Uterus (tissue), 4 donors: ENCODE data around the gene TAF15. TPM values are rescaled to one million over a fixed set of nuclear protein-coding genes. Genes with fewer than 3 reads are reported as not detected.

Experiments used
- DNase-seq, 2 donors: peaks; one replicate each; pipeline ENCODE4 v3.0.0-alpha.2; 2019 to 2020
- H3K27ac ChIP-seq, 2 donors: fragments of 200-600 bp; sonication (generic); 1 replicate in 1 of 2; 2 replicates in 1 of 2; pipeline ENCODE4 v1.5.1; 2016 to 2018
- H3K27me3 ChIP-seq, 2 donors: fragments of 200-600 bp; sonication (generic); one replicate each; pipeline ENCODE4 v1.5.1; 2018 to 2019; ENCODE audit warnings: control low read depth in 1 of 2
- H3K36me3 ChIP-seq, 2 donors: fragments of 200-600 bp; sonication (generic); one replicate each; pipeline ENCODE4 v1.5.1; 2019; ENCODE audit warnings: control low read depth in 1 of 2
- H3K4me1 ChIP-seq, 2 donors: fragments of 200-600 bp; sonication (generic); one replicate each; pipeline ENCODE4 v1.5.1; 2018 to 2019; ENCODE audit warnings: control low read depth in 1 of 2
- H3K4me3 ChIP-seq, 2 donors: fragments of 200-600 bp; sonication (generic); 1 replicate in 1 of 2; 2 replicates in 1 of 2; pipeline ENCODE4 v1.5.1; 2018 to 2019; ENCODE audit warnings: mild to moderate bottlenecking in 1 of 2
- H3K9me3 ChIP-seq, 2 donors: fragments of 200-600 bp; sonication (generic); one replicate each; pipeline ENCODE4 v1.5.1; 2019; ENCODE audit warnings: control low read depth in 1 of 2
- CTCF ChIP-seq, 4 experiments: fragments of 200-600 bp in 2 of 4; fragments of 450-650 bp in 2 of 4; sonication (generic) in 2 of 4; IDR thresholded peaks; one replicate each; pipeline ENCODE4 v1.5.1; 2016 to 2019; ENCODE audit warnings: antibody characterized with exemption in 4 of 4, mild to moderate bottlenecking in 2 of 4, moderate library complexity in 1 of 4
- POLR2A ChIP-seq, 2 donors: fragments of 450-650 bp; IDR thresholded peaks; one replicate each; pipeline ENCODE4 v1.6.1; 2016; ENCODE audit warnings: antibody characterized with exemption in 2 of 2, mild to moderate bottlenecking in 1 of 2, moderate library complexity in 1 of 2
- intact Hi-C: fragments of 100-400 bp; cut with DNase I; formaldehyde crosslinking; loops from one replicate; pipeline ENCODE4 v1.15.1; 2023; ENCODE audit warnings: low total_unique reads
- total RNA-seq, 4 donors: library from RNA; depleted of rRNA in 3 of 4; stranded (reverse); fragments of >200 nt in 3 of 4; gene quantifications; one replicate each; pipeline versions ENCODE4 v1.1.0 to v1.2.4, GENCODE V29; 2014 to 2023
- donor health status: DM: yes; HTN: yes; CAD: no.

Gene TAF15
- total RNA-seq, 4 donors from 2014 or later, result 68.5 to 167 (median 113) TPM

GRCh38 chr17:35766903-35767510 lies 42.3 kb upstream of the TAF15 start:
- TF ChIP-seq CTCF (IDR thresholded peaks at IDR 0.05) (peak; percentile 40 to 45 (median 42)), POLR2A (IDR thresholded peaks at IDR 0.05) (no peak)
- no peak for DNase-seq
- no peaks in the 10 kb centered on the region for H3K36me3 ChIP-seq
- intact Hi-C loops, result loop anchor here (5.0 kb wide), 1 partner anchor 40 kb away; the partner anchor contains the start of gene TAF15
- H3K9me3 ChIP-seq, result no peaks in the 10 kb centered on the region
- no peaks in the 10 kb centered on the region for H3K27me3 ChIP-seq
- no peak overlapping the region for H3K27ac ChIP-seq
- no peak overlapping the region for H3K4me3 ChIP-seq
- H3K4me1 ChIP-seq, result no peaks in the 10 kb centered on the region

GRCh38 chr17:35768797-35769196 lies 40.5 kb upstream of the TAF15 start:
- TF ChIP-seq POLR2A (IDR thresholded peaks at IDR 0.05), result no peak
- TF ChIP-seq CTCF (IDR thresholded peaks at IDR 0.05), result no peak
- Histone ChIP-seq H3K4me1 (no peaks in the 10 kb centered on the region), H3K27ac (no peak overlapping the region), H3K27me3 (no peaks in the 10 kb centered on the region), H3K36me3 (no peaks in the 10 kb centered on the region), H3K4me3 (no peak overlapping the region), H3K9me3 (no peaks in the 10 kb centered on the region)
- DNase-seq, result no peak
- intact Hi-C loops, result loop anchor here (5.0 kb wide), 1 partner anchor 39 kb away; the partner anchor contains the start of gene TAF15

DNA sequence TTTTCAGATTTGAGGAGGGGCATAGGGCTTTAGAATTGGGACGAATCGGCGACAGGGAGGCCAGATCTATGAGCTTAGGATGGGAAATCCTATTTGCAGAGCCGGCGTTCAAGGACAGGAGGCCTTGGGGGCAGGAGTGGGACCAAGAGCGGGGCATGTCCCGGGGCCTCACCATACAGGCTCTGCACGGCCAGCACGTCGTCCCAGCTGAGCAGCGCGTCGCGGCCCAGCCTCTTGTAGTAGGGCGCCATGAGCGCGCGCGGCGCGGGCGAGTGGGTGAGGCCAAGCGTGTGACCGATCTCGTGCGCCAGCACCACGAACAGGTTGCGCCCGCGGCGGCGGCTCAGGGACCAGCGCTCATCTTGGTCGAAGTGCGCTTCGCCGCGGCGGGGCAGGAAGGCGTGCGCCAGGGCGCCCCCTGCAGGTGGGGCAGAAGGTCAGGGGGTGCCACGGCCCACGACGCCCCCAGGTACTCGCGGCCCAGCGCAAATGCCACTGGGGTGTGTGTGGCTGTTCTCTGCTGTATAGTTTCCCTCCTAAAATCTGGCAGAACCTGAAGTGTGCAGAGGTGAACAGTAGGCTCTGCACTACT lies 39.3 kb upstream of the TAF15 start:
- DNase-seq, result no peak
- intact Hi-C loops, result loop anchor here (5.0 kb wide), 1 partner anchor 37 kb away; the partner anchor contains the start of gene TAF15
- H3K4me3 ChIP-seq, result no peak overlapping the region
- TF ChIP-seq CTCF (IDR thresholded peaks at IDR 0.05) (no peak), POLR2A (IDR thresholded peaks at IDR 0.05) (no peak)
- no peaks in the 10 kb centered on the region for H3K36me3 ChIP-seq
- H3K27me3 ChIP-seq, result no peaks in the 10 kb centered on the region
- H3K27ac ChIP-seq, result no peak overlapping the region
- H3K4me1 ChIP-seq, result peaks cover 0 to under 1% of the 10 kb centered on the region in 2 donors
- no peaks in the 10 kb centered on the region for H3K9me3 ChIP-seq

DNA sequence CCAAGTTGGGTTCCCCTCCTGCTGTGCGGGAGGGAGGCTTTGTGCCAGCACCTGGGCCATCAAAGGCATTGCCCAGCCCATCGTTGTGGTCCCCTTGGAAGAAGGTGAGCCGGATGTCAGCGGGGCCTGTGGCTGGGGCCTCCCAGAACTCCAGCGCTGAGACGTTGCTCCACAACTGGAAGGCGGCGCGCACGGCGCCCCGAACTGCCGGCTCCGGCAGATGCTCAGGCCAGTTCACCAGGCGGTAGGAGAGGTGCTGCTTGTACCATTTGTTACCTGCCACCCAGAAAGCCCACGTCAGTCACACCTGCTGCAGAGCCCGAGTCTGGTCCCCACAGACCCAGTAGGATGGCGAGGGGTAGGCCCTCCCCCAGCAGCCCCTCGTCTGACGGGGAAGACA lies 36.2 kb upstream of the TAF15 start:
- peaks cover 0 to 4% of the 10 kb centered on the region in 2 donors for H3K4me1 ChIP-seq
- H3K4me3 ChIP-seq, result no peak overlapping the region
- peak overlapping the region; percentile 67 to 75 for H3K27ac ChIP-seq
- DNase-seq, result no peak
- TF ChIP-seq CTCF (IDR thresholded peaks at IDR 0.05) (no peak), POLR2A (IDR thresholded peaks at IDR 0.05) (no peak)
- no peaks in the 10 kb centered on the region for H3K36me3 ChIP-seq
- no peaks in the 10 kb centered on the region for H3K27me3 ChIP-seq
- intact Hi-C loops, result no loop called here
- no peaks in the 10 kb centered on the region for H3K9me3 ChIP-seq

GRCh38 chr17:35773679-35774425 lies 35.4 kb upstream of the TAF15 start:
- peaks cover 0 to 4% of the 10 kb centered on the region in 2 donors for H3K4me1 ChIP-seq
- no peaks in the 10 kb centered on the region for H3K27me3 ChIP-seq
- H3K36me3 ChIP-seq, result no peaks in the 10 kb centered on the region
- DNase-seq, result no peak
- H3K27ac ChIP-seq, result peak overlapping the region; percentile 67 to 75
- H3K4me3 ChIP-seq, result no peak overlapping the region
- no peaks in the 10 kb centered on the region for H3K9me3 ChIP-seq
- no peak for TF ChIP-seq POLR2A (IDR thresholded peaks at IDR 0.05)
- intact Hi-C loops, result no loop called here
